ENCODE data around the gene CTXND1.

The CTXND1 gene

DNA sequence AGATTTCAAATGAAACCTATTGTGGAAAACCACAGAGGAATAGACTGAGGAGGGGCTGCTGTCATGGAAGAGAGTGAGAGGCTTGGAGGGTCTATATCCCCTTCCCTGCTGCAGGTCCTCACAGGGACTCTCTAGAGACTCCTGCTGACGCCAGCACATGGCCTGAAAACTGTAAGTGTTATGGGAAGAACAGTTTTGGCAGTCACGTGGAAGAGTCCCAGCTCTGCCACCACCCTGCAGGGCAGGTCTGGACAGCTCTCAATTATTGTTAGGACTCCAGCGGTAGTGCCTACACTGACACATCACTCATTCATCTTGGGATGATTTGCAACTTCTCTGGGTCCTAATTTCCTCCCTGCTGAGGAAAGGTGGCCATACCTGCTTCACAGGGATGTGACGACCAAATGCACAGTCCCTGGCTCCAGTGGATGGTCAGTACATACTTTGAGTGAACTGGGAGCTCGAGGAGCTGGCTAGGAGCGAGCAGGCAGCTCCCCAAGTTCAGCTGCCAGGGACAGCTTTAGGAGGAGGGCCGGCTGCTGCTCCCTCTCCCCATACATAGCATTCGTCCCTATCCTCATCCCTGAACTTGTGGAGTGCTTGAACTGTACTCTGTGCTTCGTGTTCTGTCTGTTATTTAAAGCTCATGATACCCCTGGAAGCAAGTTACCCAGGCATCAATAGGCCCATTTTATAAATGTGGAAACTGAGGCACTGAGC lies 49.2 kb downstream of the CTXND1 start:
- DNase-seq (ENCODE audit: low read depth): no peak
- no peak overlapping the region for H3K4me3 ChIP-seq (ENCODE audit: low read depth, low read length)
- TF ChIP-seq, protein P1, sequence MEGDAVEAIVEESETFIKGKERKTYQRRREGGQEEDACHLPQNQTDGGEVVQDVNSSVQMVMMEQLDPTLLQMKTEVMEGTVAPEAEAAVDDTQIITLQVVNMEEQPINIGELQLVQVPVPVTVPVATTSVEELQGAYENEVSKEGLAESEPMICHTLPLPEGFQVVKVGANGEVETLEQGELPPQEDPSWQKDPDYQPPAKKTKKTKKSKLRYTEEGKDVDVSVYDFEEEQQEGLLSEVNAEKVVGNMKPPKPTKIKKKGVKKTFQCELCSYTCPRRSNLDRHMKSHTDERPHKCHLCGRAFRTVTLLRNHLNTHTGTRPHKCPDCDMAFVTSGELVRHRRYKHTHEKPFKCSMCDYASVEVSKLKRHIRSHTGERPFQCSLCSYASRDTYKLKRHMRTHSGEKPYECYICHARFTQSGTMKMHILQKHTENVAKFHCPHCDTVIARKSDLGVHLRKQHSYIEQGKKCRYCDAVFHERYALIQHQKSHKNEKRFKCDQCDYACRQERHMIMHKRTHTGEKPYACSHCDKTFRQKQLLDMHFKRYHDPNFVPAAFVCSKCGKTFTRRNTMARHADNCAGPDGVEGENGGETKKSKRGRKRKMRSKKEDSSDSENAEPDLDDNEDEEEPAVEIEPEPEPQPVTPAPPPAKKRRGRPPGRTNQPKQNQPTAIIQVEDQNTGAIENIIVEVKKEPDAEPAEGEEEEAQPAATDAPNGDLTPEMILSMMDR (IDR thresholded peaks at IDR 0.05; ENCODE audit: control insufficient read depth, extremely low read depth, insufficient read depth): no peak

DNA sequence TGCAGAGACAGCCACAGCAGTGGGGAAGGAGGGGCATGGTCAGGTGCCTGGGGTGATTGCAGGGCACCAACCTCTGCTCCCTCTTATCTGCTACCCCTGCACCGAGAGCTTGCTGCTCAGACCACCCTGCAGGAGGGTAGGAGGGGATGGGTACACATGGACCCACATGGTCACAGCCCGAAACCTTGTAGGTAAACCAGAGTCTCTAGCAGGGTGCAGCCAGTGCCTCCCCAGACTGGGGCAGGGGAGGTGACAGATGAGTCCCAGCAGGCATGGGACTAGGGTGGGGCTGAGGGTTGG lies 50.0 kb downstream of the CTXND1 start:
- TF ChIP-seq, protein P1 (IDR thresholded peaks at IDR 0.05; ENCODE audit: control insufficient read depth, extremely low read depth, insufficient read depth): no peak
- no peak overlapping the region for H3K4me3 ChIP-seq (ENCODE audit: low read depth, low read length)
- no peak for DNase-seq (ENCODE audit: low read depth)

DNA sequence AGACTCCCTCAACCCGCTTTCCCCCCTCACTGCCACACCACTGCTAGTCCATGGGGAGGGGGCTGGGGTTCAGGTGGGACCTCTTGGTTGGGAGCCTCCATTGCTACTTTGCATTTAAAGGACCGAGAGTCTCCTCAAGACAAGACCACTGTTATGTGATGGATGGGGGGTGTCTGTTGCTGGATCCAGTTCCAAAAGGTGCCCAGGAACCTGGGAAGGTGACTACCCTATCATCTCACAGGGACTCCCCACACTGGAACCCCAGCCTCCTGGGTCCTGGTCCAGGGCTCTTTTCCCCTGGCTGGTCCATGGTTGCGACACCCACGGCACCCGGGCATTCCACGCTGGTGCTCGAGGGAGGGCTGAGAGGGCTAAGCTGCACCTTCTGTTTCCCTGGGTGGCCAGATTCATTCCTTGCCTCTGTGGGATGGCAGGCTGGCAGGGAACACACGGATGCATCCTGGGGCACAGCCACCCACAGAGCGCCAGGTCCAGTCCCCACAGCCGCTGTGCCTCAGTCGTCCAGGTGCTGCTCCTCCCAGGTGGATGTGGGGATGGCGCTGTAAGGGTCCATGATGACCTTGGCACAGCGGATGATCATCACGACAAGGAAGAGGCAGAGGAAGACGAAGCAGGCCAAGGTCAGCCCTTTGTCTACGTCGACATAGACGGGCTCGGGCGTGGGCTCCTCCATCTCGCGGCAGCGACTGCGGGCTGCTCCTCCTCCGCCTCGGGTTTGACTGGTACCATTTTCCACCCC lies 50.6 kb downstream of the CTXND1 start:
- no peak overlapping the region for H3K4me3 ChIP-seq (ENCODE audit: low read depth, low read length)
- TF ChIP-seq, protein P1 (IDR thresholded peaks at IDR 0.05; ENCODE audit: control insufficient read depth, extremely low read depth, insufficient read depth): no peak
- no peak for DNase-seq (ENCODE audit: low read depth)

DNA sequence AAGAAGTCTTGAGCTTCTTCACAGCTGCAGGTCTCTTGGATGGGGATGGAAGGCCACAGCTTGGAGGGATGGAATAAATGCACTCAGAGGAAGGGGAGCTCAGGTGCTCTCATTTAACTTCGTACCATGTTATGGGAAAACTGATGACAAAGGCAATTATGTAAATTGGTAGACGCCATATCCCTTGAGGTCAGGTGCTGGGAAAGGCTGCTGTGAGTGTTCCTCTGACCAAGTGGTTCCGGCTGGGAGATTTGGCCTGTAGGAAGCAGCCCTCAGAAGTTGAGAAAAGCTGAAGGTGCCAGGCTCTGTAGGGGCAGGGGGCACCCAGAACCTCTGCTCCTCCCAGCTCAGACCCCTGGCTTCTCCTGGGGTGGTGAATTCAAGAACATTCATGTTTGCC lies 52.1 kb downstream of the CTXND1 start:
- H3K4me3 ChIP-seq (ENCODE audit: low read depth, low read length): no peak overlapping the region
- DNase-seq (ENCODE audit: low read depth): no peak
- TF ChIP-seq, protein P1 (IDR thresholded peaks at IDR 0.05; ENCODE audit: control insufficient read depth, extremely low read depth, insufficient read depth): no peak

DNA sequence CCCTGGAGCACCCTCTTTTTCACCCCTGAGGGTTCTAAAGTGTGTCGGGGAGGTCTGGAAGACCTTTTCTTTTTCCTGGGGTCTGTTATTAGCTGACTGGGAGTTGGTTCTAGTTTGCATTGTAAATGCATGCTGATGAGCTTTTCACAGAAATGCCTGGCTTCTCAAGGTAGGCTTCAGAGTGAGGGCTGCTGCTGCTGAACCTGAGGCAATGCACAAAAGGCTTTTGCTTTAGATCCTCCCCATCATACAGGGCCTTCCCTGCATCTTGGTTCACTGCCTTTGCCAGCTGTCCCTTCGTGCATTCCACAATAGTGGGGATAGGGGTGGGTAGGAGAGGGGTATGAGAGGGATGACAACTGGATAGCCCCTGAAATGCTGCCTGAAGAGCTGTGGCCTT lies 52.6 kb downstream of the CTXND1 start:
- TF ChIP-seq, protein P1 (IDR thresholded peaks at IDR 0.05; ENCODE audit: control insufficient read depth, extremely low read depth, insufficient read depth): no peak
- no peak for DNase-seq (ENCODE audit: low read depth)
- H3K4me3 ChIP-seq (ENCODE audit: low read depth, low read length): no peak overlapping the region

DNA sequence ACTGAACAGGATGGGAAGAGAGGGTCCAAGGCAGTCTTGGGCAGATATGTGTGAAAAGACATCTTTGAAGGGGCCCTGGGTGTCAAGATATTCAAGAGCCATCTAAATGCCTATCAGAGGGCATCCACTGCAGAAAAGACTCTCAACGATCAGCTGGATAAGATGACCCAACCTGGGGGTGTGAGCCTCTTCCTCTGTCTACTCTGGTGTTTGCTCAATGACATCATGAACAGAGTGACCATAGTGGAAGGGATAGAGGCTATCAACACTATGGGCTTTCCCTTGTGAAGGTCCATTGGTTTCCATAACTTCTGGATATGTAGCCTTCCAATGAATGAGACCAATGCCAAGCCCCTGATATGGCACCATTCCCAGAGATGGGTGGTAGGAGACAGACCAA lies 57.1 kb downstream of the CTXND1 start:
- TF ChIP-seq, protein P1 (IDR thresholded peaks at IDR 0.05; ENCODE audit: control insufficient read depth, extremely low read depth, insufficient read depth): no peak
- no peak for DNase-seq (ENCODE audit: low read depth)
- H3K4me3 ChIP-seq (ENCODE audit: low read depth, low read length): no peak overlapping the region

Measured in LNCaP clone FGC (cell line).